ENCODE results near the gene RSPRY1. TPM values are rescaled to one million over a fixed set of nuclear protein-coding genes. Genes with fewer than 3 reads are reported as not detected.

Gene RSPRY1
- total RNA-seq, 2 donors from 2014 or later = 17.0 to 17.2 TPM

- Histone ChIP-seq H3K9me3 (no peaks in the 10 kb centered on the region), H3K36me3 (peaks cover 60% of the 10 kb centered on the region), H3K27ac (no peak overlapping the region), H3K27me3 (no peaks in the 10 kb centered on the region), H3K4me1 (no peaks in the 10 kb centered on the region), H3K4me3 (no peak overlapping the region)
- TF ChIP-seq CTCF (IDR thresholded peaks at IDR 0.05) = no peak
- no peak for DNase-seq (ENCODE audit: low spot score)
Observed at GRCh38 chr16:57157533-57157932, 28.6 kb upstream of the RSPRY1 start.

- no peak overlapping the region for H3K27ac ChIP-seq
- peaks cover 59% of the 10 kb centered on the region for H3K36me3 ChIP-seq
Observed at GRCh38 chr16:57159447-57159846, 26.7 kb upstream of the RSPRY1 start.

GRCh38 chr16:57163842-57164241, 22.3 kb upstream of the RSPRY1 start:
- H3K36me3 ChIP-seq = peaks cover 59% of the 10 kb centered on the region
- TF ChIP-seq CTCF (IDR thresholded peaks at IDR 0.05) = no peak

More at GRCh38 chr16:57159447-57159846, 26.7 kb upstream of the RSPRY1 start:
- no peaks in the 10 kb centered on the region for H3K9me3 ChIP-seq
- no peak for TF ChIP-seq CTCF (IDR thresholded peaks at IDR 0.05)
- DNase-seq (ENCODE audit: low spot score) = no peak
- H3K4me3 ChIP-seq = no peak overlapping the region
- no peaks in the 10 kb centered on the region for H3K27me3 ChIP-seq
- H3K4me1 ChIP-seq = no peaks in the 10 kb centered on the region

GRCh38 chr16:57165483-57165882, 20.6 kb upstream of the RSPRY1 start:
- H3K27ac ChIP-seq = no peak overlapping the region
- no peak for TF ChIP-seq CTCF (IDR thresholded peaks at IDR 0.05)
- no peaks in the 10 kb centered on the region for H3K27me3 ChIP-seq
- peaks cover 65% of the 10 kb centered on the region for H3K36me3 ChIP-seq
- peaks cover 0 to 16% of the 10 kb centered on the region in 2 donors for H3K4me1 ChIP-seq
- no peaks in the 10 kb centered on the region for H3K9me3 ChIP-seq
- no peak overlapping the region for H3K4me3 ChIP-seq
- no peak for DNase-seq (ENCODE audit: low spot score)

More at GRCh38 chr16:57163842-57164241, 22.3 kb upstream of the RSPRY1 start:
- Histone ChIP-seq H3K4me3 (no peak overlapping the region), H3K4me1 (peaks cover 0 to 16% of the 10 kb centered on the region in 2 donors), H3K27ac (no peak overlapping the region), H3K27me3 (no peaks in the 10 kb centered on the region), H3K9me3 (no peaks in the 10 kb centered on the region)
- DNase-seq (ENCODE audit: low spot score) = no peak

- TF ChIP-seq CTCF (IDR thresholded peaks at IDR 0.05) = no peak
- DNase-seq (ENCODE audit: low spot score) = no peak
- Histone ChIP-seq H3K4me1 (peaks cover 0 to 16% of the 10 kb centered on the region in 2 donors), H3K27me3 (no peaks in the 10 kb centered on the region), H3K36me3 (peaks cover 69% of the 10 kb centered on the region), H3K9me3 (no peaks in the 10 kb centered on the region), H3K4me3 (no peak overlapping the region), H3K27ac (no peak overlapping the region)
Observed at GRCh38 chr16:57165938-57166337, 20.2 kb upstream of the RSPRY1 start.

GRCh38 chr16:57166451-57166850, 19.7 kb upstream of the RSPRY1 start:
- Histone ChIP-seq H3K4me3 (no peak overlapping the region), H3K9me3 (no peaks in the 10 kb centered on the region), H3K4me1 (peaks cover 0 to 16% of the 10 kb centered on the region in 2 donors), H3K27me3 (no peaks in the 10 kb centered on the region), H3K36me3 (peaks cover 74% of the 10 kb centered on the region), H3K27ac (no peak overlapping the region)
- TF ChIP-seq CTCF (IDR thresholded peaks at IDR 0.05) = no peak
- DNase-seq (ENCODE audit: low spot score) = no peak

Data from right atrium auricular region (tissue), 2 donors.